ENCODE data around the gene GALNT18.
"Not testable (repeated sequence)": the region's sequence is repeated elsewhere in the genome, so short reads cannot be mapped to it uniquely, and the experiment has no call there.

Gene GALNT18

GRCh38 chr11:11384829-11385228, 237.0 kb downstream of the GALNT18 start:
- DNase-seq (ENCODE audit: low spot score), result no peak

DNA sequence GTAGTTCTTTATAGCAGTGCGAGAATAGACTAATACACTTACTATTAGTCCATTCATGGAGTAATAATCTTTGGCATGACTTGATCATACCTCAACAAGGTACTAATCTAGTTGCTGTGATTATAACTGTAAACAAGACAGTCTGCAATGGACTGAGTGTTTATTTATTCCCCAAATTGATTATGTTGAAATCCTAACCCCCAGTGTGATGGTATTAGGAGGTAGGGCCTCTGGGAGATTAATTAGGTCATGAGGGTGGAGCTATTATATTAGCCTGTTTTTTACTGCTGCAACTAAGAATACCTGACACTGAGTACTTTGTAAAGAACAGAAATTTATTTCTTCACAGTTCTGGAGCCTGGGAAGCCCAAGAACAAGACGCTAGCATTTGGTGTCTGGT, 237.8 kb downstream of the GALNT18 start:
- no peak for DNase-seq (ENCODE audit: low spot score)

DNA sequence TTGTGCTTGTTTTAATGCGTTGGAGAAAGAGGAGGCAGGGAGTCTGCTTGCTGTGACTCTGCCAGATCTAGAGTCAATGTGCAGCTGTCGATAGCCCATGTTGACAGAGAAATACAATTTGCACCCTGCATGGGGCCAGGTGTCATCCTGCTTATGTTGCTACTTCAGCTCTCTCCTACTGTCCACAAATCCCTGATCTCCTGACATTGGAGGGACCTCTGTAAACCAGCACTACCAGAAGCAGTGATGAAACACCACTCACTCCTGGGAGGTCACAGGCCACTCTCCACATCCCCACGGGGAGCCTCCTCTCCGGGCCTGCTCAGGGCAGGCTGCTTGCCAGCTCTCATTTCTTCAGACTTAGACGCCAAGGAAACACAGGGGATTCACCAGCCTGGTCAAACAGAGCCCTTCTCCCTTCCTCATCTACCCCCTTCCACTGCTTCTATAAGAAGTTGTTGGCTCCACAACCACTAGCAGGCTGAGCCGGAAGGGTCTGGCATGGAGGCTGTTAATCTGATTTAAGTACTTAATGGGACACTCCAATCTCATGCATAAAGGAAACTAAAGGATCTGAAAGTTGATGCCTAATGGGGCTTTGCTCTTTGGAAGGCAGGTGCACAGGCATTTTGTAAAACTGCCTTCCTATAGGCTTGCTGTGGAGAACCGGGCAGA, 238.8 kb downstream of the GALNT18 start:
- no peak for DNase-seq (ENCODE audit: low spot score)

GRCh38 chr11:11381471-11382105, 240.2 kb downstream of the GALNT18 start:
- no peak for DNase-seq (ENCODE audit: low spot score)

DNA sequence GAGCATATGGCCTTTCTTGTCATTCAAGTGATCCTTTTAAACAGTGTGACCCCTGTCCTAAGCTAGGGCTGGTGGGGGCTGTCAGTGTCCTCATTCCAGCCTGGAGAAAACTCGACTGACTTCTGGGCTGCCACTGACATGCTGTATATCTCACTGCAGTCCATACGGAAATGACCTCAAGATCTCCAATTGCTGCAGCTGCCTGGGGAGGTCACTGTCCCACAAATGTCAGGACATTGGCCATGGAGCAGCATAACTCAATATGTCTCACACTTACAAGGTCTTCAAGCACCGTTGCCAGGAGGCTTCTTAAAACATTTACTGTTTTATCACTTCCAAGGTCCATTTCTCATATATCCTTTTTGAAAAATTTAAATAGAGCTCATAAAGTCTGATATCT, 240.9 kb downstream of the GALNT18 start:
- no peak for DNase-seq (ENCODE audit: low spot score)

GRCh38 chr11:11380340-11380739, 241.5 kb downstream of the GALNT18 start:
- no peak for DNase-seq (ENCODE audit: low spot score)

GRCh38 chr11:11379661-11380060, 242.1 kb downstream of the GALNT18 start:
- no peak for DNase-seq (ENCODE audit: low spot score)

GRCh38 chr11:11378184-11378940, 243.4 kb downstream of the GALNT18 start:
- no peak for DNase-seq (ENCODE audit: low spot score)

GRCh38 chr11:11374358-11375148, 247.3 kb downstream of the GALNT18 start:
- no peak for DNase-seq (ENCODE audit: low spot score)

DNA sequence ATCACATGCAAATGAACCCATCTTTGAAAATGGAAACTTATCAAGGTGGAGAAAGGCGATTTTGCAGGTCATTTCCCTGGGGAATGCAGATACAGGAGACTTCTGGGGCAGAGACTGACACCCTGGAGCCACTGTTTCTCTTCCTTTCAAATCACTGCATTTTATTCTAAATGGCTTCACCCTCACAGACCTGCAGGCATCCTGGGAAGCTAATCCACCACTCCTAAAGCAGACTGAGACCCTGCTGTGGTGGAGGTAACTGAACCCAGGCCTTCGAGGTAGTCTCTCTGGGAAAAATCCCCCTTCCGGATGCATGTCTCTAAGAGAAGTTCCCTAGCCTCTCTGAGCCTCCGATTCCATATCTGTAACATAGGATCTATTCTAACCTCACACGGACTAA, 247.9 kb downstream of the GALNT18 start:
- DNase-seq (ENCODE audit: low spot score), result no peak

- DNase-seq (ENCODE audit: low spot score), result no peak
Observed at GRCh38 chr11:11372461-11372860, 249.3 kb downstream of the GALNT18 start.

DNA sequence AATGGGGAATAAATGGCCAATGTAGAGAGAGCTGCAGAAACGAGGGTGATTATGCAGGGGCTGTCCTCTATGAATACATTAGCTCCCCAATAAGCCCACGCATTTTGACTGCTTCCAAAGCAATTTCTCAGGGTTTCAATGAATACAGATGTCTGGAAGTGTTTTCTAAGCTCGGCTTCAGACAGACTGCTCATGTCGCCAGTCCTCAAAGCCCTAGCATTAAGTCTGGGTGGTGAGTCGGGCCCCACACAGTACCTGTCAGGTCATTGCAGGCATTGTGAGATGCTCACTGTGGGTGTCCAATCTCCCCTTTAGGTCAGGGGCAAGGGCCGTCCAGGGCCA, 250.9 kb downstream of the GALNT18 start:
- DNase-seq (ENCODE audit: low spot score), result no peak

DNA sequence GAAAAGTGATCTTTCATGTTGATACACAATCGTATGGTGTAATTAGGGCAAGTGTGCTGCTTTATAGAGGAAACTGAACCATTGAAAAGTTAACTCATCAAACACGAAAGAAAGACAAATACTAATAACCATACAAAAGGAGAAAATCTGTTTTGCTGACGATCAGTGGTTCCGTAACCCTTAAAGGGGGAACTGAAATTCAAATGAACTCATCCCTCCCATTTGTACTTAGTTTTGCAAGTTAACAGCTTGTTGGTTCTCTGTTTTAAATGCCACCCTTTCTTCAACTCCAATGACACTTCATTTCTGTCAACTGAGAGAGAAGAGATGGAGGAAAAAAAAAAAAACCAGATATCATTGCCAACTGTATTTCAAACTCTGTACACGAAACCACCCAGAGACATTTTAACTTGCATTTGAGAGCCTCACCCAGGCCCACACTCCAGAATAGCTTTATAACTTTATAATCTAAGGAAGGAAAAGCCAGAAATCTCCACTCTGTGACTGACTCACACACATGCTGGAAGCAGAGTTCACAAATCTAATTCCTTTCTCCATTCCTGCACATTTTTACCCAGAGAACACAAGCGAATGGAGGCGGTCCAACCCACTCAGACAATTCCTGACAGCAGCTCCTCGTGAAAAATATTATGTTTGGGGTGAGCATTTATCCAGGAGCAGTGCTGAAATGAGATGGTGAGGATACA, 251.4 kb downstream of the GALNT18 start:
- DNase-seq (ENCODE audit: low spot score), result no peak

DNA sequence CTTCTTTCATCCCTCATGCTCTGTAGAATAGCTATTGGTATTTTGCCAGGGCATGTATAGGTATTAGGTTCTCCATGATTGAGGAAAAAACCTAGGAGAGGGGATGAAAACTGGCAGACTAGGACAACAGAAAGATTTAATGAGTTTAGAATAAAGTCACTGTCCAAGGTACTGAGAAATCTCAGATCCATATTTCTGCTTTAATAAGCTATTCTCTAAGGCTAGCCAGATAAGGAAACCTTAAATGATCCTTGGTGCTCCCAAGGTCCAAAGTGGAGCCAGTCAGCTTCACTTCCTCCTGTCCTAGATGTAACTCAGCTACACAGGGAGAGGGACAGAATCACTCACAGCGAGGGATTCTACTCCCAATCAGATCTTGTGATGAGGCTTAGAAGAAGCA, 255.0 kb downstream of the GALNT18 start:
- DNase-seq (ENCODE audit: low spot score), result no peak

- DNase-seq (ENCODE audit: low spot score), result no peak
Observed at GRCh38 chr11:11363674-11364073, 258.1 kb downstream of the GALNT18 start.

- no peak for DNase-seq (ENCODE audit: low spot score)
Observed at GRCh38 chr11:11359611-11360010, 262.2 kb downstream of the GALNT18 start.

GRCh38 chr11:11356842-11357241, 265.0 kb downstream of the GALNT18 start:
- DNase-seq (ENCODE audit: low spot score), result no peak

GRCh38 chr11:11352878-11353277, 268.9 kb downstream of the GALNT18 start, which contains the start of gene CSNK2A3:
Gene CSNK2A3, minus strand, starts transcription at chr11:11353250. Its CDS starts 131 bp downstream, at chr11:11353119.
- not testable (repeated sequence) for DNase-seq (ENCODE audit: low spot score)

DNA sequence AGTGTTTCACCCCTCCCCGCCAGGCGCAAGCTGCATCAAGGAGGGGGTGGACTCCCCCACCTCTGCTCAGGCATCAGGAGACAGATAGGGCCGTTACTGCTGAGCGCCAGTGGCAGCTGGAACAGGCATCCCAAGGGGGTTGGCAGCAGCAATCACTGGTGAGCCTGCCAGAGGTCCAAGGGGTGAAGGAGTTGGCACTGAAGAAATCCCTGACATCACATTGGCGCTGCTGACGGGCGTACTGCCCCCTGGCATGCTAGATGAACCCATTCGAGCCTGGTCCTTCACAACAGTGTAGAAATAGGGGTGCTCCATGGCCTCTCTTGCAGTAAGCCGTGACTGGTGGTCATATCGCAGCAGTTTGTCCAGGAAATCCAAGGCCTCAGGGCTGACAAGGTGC, 270.0 kb downstream of the GALNT18 start:
- DNase-seq (ENCODE audit: low spot score), result not testable (repeated sequence)

DNA sequence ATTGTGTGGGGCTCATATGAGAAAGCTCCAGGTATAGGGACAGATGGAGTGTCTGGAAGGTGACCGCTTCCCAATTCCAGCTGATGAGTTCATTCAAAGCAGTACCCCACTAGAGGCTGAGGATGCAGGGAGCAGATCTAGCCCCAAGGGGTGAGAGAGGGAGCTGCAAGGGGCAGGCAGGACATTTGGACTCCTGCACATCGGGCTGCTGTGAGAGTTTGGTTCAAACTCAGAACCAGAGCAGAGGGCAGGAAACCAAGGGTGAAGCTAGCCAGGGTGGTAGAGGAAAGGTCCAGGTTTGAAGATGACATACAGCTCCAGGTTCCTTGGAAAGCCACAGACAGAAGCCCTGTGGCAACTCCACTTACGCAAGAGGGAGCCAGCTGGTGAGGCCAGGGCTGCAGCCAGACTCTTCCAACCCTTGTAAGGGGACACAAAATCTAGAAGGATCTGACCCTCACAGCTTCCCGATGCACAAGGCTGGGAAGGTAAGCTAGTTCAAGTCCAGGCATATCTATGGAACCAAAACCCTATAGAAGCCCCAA, 270.7 kb downstream of the GALNT18 start:
- DNase-seq (ENCODE audit: low spot score), result no peak

GRCh38 chr11:11349870-11350337, 271.9 kb downstream of the GALNT18 start:
- DNase-seq (ENCODE audit: low spot score), result no peak

Data from germinal center (tissue), 1 donor.